ENCODE measurements around the gene MYCBP.

MYCBP gene

DNA sequence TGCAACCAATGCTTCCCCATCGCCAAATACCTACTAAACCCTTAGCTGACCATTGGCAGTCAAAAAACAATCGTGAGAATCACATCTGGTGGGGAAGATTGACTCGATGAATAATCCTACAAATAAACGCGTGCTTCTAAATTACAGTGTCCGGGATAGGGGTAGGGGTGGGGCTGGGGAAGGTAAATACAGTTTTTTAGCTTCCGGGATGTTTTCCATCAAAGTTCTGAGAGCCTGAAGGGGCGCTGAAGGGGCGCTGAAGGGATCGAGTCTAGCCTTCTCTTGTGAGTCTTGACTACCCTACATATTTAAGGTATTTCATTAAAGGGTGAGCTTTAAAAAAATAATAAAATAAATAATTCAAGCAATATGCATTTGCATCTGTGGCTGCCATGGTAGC lies 54.1 kb downstream of the MYCBP start:
- DNase-seq: no peak

DNA sequence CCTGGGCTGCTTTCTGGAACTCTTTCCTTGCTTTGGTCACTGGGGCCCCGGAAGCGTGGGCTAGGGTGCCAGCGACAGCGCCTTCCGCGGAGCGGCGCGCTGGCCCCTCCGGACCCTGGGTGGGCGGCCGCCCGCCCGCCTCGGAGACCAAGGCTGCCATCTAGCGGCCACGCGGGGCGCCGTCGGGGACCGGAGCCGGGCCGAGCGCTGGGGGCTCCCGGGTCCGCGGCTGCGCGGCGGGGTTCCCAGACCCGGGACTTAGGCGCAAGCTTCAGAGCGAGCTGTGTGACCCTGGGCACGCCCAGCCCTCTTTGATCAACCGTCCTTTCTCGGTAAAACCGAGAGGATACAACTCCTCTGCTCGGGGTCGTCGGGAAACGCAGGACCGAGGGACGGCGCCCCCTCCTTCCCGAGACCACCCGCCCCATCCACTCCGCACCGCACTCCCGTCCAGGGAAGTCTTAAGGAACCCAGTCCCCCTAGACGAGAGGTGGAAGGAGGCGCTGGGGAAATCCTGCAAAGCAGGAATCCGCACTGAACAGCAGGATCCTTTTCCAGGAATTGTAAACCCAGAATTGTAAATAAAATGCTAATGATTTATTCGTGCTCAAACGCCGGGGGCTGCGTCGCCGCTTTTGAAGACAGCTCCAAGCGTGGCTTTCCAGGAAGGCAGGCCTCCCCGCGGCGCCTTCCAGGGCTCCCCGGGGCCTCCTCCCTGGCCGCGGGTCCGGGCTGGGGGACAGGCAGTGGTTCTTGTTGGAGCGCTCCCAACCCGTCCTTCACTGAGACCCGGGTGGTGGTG lies 54.8 kb downstream of the MYCBP start:
- no peak for DNase-seq

DNA sequence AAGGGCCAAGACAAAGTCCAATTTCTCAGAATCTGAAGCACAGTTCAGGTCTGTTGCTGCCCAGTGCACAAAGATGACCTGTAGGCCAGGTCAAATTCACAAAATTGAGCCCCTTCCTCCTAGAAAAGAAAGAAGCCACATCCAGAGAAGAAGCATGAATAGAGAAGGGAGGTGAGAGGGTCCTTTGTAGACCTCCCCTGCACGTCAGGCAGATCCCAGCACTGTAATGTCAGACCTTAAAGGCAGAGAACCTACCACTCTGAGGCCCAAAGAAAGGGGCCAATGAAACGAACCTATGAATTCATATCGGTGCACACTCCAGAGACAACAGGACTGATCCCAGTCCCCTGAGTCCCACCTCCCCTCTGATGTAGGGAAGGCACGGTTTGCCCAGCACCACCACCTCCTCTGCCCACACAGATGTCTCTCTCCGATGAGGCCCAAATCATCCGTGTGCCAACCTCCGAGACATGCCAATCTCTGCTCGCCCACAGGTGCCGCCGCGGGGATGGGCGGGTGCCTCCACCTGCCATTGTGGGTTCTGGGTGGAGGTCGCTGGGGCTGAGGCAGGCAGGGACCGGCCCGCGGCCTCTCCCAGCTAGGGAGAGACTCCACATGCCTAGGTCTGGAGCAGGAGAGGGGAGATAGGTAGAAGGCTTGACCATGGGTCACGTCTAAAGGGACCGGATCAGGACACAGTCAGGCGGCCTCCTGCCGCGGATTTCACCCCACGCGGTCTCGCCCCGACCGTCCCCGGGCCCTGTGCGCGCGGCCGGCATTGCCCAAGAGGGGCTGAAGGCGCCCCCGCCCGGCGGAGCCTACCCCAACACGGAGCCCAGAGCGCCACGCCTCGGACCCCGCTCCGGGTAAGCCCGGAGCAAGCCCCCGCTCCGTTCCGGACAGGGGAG lies 55.6 kb downstream of the MYCBP start:
- no peak for DNase-seq

DNA sequence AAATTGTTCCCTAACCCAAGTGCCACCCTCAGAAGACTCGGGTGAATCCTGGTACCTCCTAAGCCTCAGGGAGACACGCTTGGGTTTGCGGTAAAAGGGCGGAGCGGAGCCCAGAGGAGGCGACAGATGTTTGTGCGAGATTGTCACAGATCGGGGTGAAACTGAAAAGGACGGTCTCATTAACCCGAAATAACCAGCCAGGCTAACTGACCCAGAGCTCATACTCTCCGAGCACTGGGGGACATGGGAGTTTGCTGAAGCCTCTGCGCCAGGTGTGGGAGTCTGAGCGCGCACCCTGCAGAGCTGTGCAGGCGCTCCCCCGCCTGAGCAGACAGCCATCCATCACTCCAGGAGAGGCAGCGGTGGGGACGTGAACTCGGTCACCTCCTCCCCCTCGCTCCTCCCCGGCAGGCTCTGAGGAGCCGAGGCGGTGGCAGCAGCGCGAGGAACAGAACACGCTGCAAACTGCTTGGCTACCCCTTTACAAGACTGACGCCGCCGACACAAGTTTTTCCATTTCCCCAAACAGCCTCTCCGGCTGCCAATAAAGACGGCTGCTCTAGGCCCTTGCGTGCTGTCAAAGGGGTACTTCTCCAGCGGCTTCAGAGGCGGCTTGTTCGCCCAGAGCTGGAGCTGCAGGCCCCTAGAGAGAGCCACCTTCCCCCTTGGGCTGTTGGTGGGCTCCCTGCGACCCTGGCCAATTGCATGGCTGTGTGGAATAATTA lies 57.1 kb downstream of the MYCBP start:
- DNase-seq: peak; percentile 59

DNA sequence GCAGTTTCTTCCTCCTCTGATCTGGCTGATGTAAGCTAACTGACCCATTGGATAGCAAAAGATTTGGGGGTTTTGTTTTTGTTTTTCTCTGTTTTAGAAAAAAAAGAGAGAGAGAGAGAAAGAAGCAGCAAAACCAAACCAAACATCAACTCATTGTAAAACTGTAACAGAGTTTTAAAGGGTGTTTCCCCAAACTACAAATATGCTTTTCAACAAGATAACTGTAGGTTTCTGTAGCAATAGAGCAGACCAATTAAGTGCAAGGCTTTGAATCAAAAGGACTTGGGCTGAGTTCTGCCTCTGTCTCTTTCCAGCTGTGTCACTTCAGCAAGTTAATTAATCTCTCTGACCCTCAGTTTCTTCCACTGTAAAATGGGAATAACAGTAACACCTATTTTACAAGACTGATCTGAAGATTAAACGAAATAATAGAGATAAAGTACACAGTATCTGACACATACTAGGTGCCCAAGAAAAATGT lies 58.1 kb downstream of the MYCBP start:
- DNase-seq: no peak

DNA sequence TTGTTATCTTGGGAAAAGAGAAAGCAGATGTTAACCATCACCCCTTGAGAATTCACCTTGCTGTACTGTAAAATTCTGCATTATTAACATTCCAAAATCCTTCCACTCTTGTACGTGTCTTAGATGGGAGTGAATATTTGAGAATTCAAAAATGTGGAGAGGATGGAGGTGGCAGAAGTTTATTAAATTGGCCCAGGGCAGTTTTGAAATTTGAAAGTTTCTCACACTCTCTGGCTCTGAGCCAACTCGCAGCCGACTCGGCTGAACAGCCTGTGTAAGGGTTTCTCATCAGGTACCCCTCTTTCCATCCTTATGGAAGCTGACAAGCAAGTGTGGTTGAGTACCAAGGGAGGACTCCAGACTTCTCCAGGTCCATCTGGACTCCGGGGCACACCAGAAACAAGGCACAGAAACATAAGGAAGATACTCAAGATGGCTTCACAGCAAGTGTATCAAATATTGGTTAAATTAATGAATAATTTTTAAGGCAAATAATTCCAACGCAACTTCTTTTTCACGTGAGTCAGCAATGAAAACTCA lies 58.6 kb downstream of the MYCBP start:
- no peak for DNase-seq

DNA sequence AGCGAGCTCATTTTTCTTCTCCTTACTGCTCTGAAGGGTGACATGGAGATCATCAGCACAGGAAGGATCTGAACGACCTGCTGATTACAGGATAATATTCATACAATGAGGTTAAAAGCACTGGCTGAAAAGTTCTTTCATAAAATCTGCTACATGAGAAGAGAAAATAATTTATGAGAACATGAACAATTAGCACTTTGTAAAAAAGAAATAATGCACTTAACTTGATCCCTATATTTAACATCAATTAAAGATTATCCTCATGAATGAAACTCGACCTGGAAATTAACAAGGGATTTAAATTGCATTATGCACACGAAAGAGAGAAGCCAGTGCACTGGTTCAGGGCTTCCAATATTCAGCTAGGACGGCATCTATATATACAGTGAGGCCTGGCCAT lies 60.2 kb downstream of the MYCBP start:
- no peak for DNase-seq
